ENCODE measurements around the gene ANK3. TPM values are rescaled to one million over a fixed set of nuclear protein-coding genes. Genes with fewer than 3 reads are reported as not detected.

Gene ANK3
- total and polyA plus RNA-seq, 2 experiments from 2014 or later = 0.14 to 0.54 TPM

DNA sequence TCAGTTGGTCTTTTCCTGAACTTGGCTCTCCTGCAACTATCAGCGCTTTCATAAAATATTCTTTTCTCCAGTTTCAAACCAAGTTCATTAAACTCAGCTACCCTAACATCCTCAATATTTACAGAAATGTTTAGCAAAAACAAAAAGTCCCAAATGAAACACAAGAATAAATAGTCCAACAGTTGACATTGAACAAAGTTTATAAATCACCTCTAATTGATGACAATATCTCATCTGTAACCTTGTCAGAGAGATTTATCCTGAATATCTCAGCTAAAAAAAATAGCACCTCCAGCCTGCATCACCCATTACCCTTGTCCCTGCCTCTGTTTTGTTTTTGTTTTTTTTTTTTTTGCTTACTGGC, 76.1 kb downstream of the ANK3 start:
- H3K27me3 ChIP-seq (replicated peaks; ENCODE audit: insufficient read depth) = no peaks in the 10 kb centered on the region
- peaks cover 11% of the 10 kb centered on the region for H3F3A ChIP-seq (ENCODE audit: insufficient read depth)
- H3K9me2 ChIP-seq (ENCODE audit: insufficient read depth) = no peaks in the 10 kb centered on the region
- WGBS, 2 experiments (ENCODE audit: low coverage in 1 of 2, low lambda C conversion rate in 2 of 2, missing lambda C conversion rate in 2 of 2) = 50 to 62% methylated on average over 1 of the region's 1 CpG
- no peaks in the 10 kb centered on the region for H3K36me3 ChIP-seq (ENCODE audit: low read depth)
- no peaks in the 10 kb centered on the region for H3K9me3 ChIP-seq (ENCODE audit: low read depth)
- H3K9ac ChIP-seq = no peak overlapping the region
- no peak overlapping the region for H3K27ac ChIP-seq
- no peak overlapping the region for H3K4me3 ChIP-seq
- DNase-seq = no peak
- H3K4me2 ChIP-seq (ENCODE audit: unreplicated experiment) = peak overlapping the region; percentile 47
- no peak overlapping the region for H2AFZ ChIP-seq
- peaks cover 22% of the 10 kb centered on the region for H3K4me1 ChIP-seq (ENCODE audit: insufficient read depth)
- no peaks in the 10 kb centered on the region for H3K79me2 ChIP-seq (ENCODE audit: insufficient read depth)
- in situ Hi-C loops (cut with MboI) = no loop called here
- no peaks in the 10 kb centered on the region for H4K20me1 ChIP-seq (ENCODE audit: insufficient read depth)
- TF ChIP-seq EZH2phosphoT487 (IDR thresholded peaks at IDR 0.05; ENCODE audit: insufficient read depth, low read depth) (no peak), EZH2 (IDR thresholded peaks at IDR 0.05; ENCODE audit: insufficient read depth, poor library complexity, severe bottlenecking) (no peak)

DNA sequence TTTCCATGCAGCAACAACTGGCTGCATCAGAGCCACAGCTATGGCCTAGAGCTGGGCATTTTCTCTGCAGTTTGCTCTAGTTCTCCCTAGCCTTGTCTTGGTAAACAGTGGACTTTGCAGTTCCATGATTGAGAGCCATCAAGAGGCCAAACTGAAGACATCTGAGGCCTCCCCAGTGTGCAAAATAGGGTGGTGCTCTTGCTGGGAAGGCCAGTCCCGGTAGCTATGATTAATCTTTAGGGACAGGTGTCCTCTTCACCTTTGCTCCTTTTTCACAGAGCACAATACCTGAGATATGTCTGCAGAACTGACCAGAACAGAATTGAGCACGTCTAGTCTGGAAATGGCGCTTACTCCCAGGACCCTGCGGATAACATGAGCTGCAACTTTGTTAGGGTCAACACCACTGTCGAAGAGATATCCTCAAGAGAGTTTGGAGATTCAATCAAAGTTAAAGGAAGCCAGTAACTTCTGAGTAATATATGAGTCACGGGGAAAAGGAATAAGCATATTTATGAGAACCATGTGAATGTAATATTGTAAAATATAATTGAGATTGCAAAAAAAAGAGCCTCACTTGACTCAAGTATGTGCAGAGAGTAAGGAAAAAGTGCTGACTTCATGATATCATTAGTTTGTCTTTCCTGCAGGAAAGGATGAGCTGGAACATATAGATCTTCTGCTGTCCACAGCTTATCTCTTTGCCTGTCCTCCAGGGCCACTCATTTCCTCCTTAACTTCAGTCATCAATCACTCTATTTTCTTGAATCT, 76.7 kb downstream of the ANK3 start:
- Histone ChIP-seq H3K9ac (no peak overlapping the region), H3K4me1 (ENCODE audit: insufficient read depth) (peaks cover 22% of the 10 kb centered on the region), H4K20me1 (ENCODE audit: insufficient read depth) (no peaks in the 10 kb centered on the region), H3F3A (ENCODE audit: insufficient read depth) (peaks cover 11% of the 10 kb centered on the region), H3K4me3 (no peak overlapping the region), H3K9me2 (ENCODE audit: insufficient read depth) (no peaks in the 10 kb centered on the region), H3K27ac (no peak overlapping the region), H3K9me3 (ENCODE audit: low read depth) (no peaks in the 10 kb centered on the region), H3K27me3 (replicated peaks; ENCODE audit: insufficient read depth) (no peaks in the 10 kb centered on the region), H3K4me2 (ENCODE audit: unreplicated experiment) (peak overlapping the region; percentile 47), H2AFZ (no peak overlapping the region), H3K36me3 (ENCODE audit: low read depth) (no peaks in the 10 kb centered on the region), H3K79me2 (ENCODE audit: insufficient read depth) (no peaks in the 10 kb centered on the region)
- no peak for TF ChIP-seq EZH2phosphoT487 (IDR thresholded peaks at IDR 0.05; ENCODE audit: insufficient read depth, low read depth)
- TF ChIP-seq EZH2 (IDR thresholded peaks at IDR 0.05; ENCODE audit: insufficient read depth, poor library complexity, severe bottlenecking) = no peak
- in situ Hi-C loops (cut with MboI) = no loop called here
- 33 to 50% methylated on average over 6 of the region's 6 CpGs for WGBS, 2 experiments (ENCODE audit: low coverage in 1 of 2, low lambda C conversion rate in 2 of 2, missing lambda C conversion rate in 2 of 2)
- DNase-seq = peak; percentile 72

DNA sequence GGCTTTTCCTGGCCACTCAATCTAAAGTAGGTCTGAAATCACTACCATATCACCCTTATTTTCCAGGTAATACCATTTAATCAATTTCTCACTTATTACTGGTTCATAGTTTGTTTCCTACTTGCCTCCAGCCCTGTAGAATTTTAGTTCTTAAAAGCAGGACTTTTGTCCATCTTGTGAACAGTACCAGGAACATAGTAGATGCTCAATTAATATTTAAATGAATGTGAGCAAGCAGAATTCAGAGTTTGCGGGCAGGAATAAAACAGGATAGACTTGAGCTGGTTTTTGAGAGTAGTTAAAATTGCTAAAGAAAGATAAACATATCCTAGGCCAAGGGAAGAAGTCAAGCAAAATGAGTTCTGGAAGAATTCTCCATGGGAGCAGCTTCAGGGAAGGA, 77.9 kb downstream of the ANK3 start:
- Histone ChIP-seq H3K27me3 (replicated peaks; ENCODE audit: insufficient read depth) (no peaks in the 10 kb centered on the region), H3K79me2 (ENCODE audit: insufficient read depth) (no peaks in the 10 kb centered on the region), H3K4me1 (ENCODE audit: insufficient read depth) (peaks cover 22% of the 10 kb centered on the region), H3K4me3 (no peak overlapping the region), H3K36me3 (ENCODE audit: low read depth) (no peaks in the 10 kb centered on the region), H3K9me3 (ENCODE audit: low read depth) (no peaks in the 10 kb centered on the region), H4K20me1 (ENCODE audit: insufficient read depth) (no peaks in the 10 kb centered on the region), H3K27ac (no peak overlapping the region), H3K9ac (no peak overlapping the region), H2AFZ (no peak overlapping the region), H3F3A (ENCODE audit: insufficient read depth) (peaks cover 11% of the 10 kb centered on the region), H3K4me2 (ENCODE audit: unreplicated experiment) (no peak overlapping the region), H3K9me2 (ENCODE audit: insufficient read depth) (no peaks in the 10 kb centered on the region)
- 100% methylated on average over 1 of the region's 1 CpG for WGBS, 2 experiments (ENCODE audit: low coverage in 1 of 2, low lambda C conversion rate in 2 of 2, missing lambda C conversion rate in 2 of 2)
- in situ Hi-C loops (cut with MboI) = no loop called here
- no peak for DNase-seq
- TF ChIP-seq EZH2phosphoT487 (IDR thresholded peaks at IDR 0.05; ENCODE audit: insufficient read depth, low read depth) = no peak

DNA sequence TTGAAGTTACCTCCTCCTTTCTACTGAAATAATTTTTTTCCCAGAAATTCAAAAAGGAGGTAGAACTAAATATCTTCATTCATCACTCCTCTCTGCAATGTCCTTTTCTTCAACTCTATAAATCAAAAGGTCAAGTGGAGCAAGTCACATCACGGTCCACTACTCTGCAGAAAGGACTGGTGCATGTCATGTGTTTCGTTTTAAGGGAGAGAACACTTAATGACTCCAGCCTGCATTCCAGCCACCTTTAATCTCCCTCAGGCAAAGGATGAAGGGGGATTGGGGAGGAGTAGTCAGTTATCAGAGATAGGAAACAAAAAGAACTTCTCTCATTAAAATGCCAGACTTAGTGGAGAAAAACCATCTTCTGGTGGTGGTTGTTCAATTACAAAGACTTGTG, 78.9 kb downstream of the ANK3 start:
- 0 to 2% methylated on average over 2 of the region's 2 CpGs for WGBS, 2 experiments (ENCODE audit: low coverage in 1 of 2, low lambda C conversion rate in 2 of 2, missing lambda C conversion rate in 2 of 2)
- Histone ChIP-seq H3K9ac (no peak overlapping the region), H3K4me1 (ENCODE audit: insufficient read depth) (peaks cover 22% of the 10 kb centered on the region), H3K36me3 (ENCODE audit: low read depth) (no peaks in the 10 kb centered on the region), H3K4me2 (ENCODE audit: unreplicated experiment) (no peak overlapping the region), H3K27me3 (replicated peaks; ENCODE audit: insufficient read depth) (no peaks in the 10 kb centered on the region), H3K9me3 (ENCODE audit: low read depth) (no peaks in the 10 kb centered on the region), H3F3A (ENCODE audit: insufficient read depth) (peaks cover 11% of the 10 kb centered on the region), H4K20me1 (ENCODE audit: insufficient read depth) (no peaks in the 10 kb centered on the region), H2AFZ (no peak overlapping the region), H3K9me2 (ENCODE audit: insufficient read depth) (no peaks in the 10 kb centered on the region), H3K4me3 (no peak overlapping the region), H3K27ac (no peak overlapping the region), H3K79me2 (ENCODE audit: insufficient read depth) (no peaks in the 10 kb centered on the region)
- TF ChIP-seq EZH2phosphoT487 (IDR thresholded peaks at IDR 0.05; ENCODE audit: insufficient read depth, low read depth) = no peak
- TF ChIP-seq EZH2 (IDR thresholded peaks at IDR 0.05; ENCODE audit: insufficient read depth, poor library complexity, severe bottlenecking) = no peak
- in situ Hi-C loops (cut with MboI) = no loop called here
- DNase-seq = no peak
